Kidney glomerular epithelial cell (primary cell): Measurements from ENCODE around the gene SGCG.
"Not testable (repeated sequence)": the region's sequence is repeated elsewhere in the genome, so short reads cannot be mapped to it uniquely, and the experiment has no call there.

ENCODE experiments used
- DNase-seq: peaks from one replicate; lab custom pipeline; 2025; lab: John Stamatoyannopoulos, UW

Gene SGCG

GRCh38 chr13:23212671-23213070, 31.9 kb downstream of the SGCG start:
- DNase-seq, result no peak

- no peak for DNase-seq
Observed at GRCh38 chr13:23231241-23231640, 50.5 kb downstream of the SGCG start.

GRCh38 chr13:23235994-23236393, 55.2 kb downstream of the SGCG start:
- DNase-seq, result no peak

GRCh38 chr13:23243066-23243465, 62.3 kb downstream of the SGCG start:
- DNase-seq, result no peak

- not testable (repeated sequence) for DNase-seq
Observed at GRCh38 chr13:23248410-23248809, 67.6 kb downstream of the SGCG start.

GRCh38 chr13:23254506-23254905, 73.7 kb downstream of the SGCG start:
- DNase-seq, result no peak

- DNase-seq, result no peak
Observed at GRCh38 chr13:23267571-23267970, 86.8 kb downstream of the SGCG start.

- DNase-seq, result no peak
Observed at GRCh38 chr13:23268441-23268840, 87.7 kb downstream of the SGCG start.

- no peak for DNase-seq
Observed at GRCh38 chr13:23271331-23271730, 90.6 kb downstream of the SGCG start.

GRCh38 chr13:23273498-23273897, 92.7 kb downstream of the SGCG start:
- DNase-seq, result no peak

- DNase-seq, result no peak
Observed at GRCh38 chr13:23279321-23279720, 98.5 kb downstream of the SGCG start.

- DNase-seq, result no peak
Observed at GRCh38 chr13:23288564-23288963, 107.8 kb downstream of the SGCG start.

GRCh38 chr13:23288995-23289394, 108.2 kb downstream of the SGCG start:
- DNase-seq, result no peak

- peak; percentile 69 for DNase-seq
Observed at GRCh38 chr13:23289917-23290357, 109.2 kb downstream of the SGCG start.

GRCh38 chr13:23292586-23292985, 111.8 kb downstream of the SGCG start:
- no peak for DNase-seq

GRCh38 chr13:23314837-23315236, 134.1 kb downstream of the SGCG start:
- not testable (repeated sequence) for DNase-seq

- DNase-seq, result no peak
Observed at GRCh38 chr13:23319883-23320224, 139.1 kb downstream of the SGCG start.

- peak; percentile 59 for DNase-seq
Observed at GRCh38 chr13:23320926-23321534, 140.3 kb downstream of the SGCG start.

- peak; percentile 96 for DNase-seq
Observed at GRCh38 chr13:23321535-23322241, 140.9 kb downstream of the SGCG start.

- DNase-seq, result no peak
Observed at GRCh38 chr13:23322353-23323336, 141.9 kb downstream of the SGCG start.

GRCh38 chr13:23323946-23324709, 143.3 kb downstream of the SGCG start:
- no peak for DNase-seq

- DNase-seq, result no peak
Observed at GRCh38 chr13:23325191-23325590, 144.4 kb downstream of the SGCG start.
